Measurements from ENCODE around the gene CADM4.
"Not testable (repeated sequence)": the region's sequence is repeated elsewhere in the genome, so short reads cannot be mapped to it uniquely, and the experiment has no call there.

The CADM4 gene

DNA sequence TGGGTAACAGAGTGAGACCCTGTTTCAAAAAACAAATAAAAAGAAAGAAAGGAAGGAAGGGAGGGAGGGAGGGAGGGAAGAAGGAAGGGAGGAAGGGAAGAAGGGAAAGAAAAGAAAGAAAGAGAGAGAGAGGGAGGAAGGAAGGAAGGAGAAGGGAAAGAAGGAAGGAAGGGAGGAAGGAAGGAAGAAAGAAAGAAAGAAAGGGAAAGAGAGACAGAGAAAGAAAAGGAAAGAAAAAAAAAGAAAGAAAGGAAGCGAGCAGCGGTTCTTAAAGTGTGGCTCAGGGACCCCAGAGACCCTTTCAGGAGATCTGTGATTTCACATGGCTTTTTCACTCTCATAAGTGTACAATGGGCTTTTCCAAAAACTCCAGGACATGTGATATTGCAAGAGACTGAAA lies 9.9 kb upstream of the CADM4 start:
- Mint-ChIP-seq H3K36me3 (peaks cover 81% of the 10 kb centered on the region), H3K9me3 (no peaks in the 10 kb centered on the region), H3K4me3 (no peak overlapping the region), H3K27ac (no peak overlapping the region), H3K4me1 (no peaks in the 10 kb centered on the region)
- no peak for DNase-seq (ENCODE audit: low spot score in 2 of 2)
- no peak for ATAC-seq

DNA sequence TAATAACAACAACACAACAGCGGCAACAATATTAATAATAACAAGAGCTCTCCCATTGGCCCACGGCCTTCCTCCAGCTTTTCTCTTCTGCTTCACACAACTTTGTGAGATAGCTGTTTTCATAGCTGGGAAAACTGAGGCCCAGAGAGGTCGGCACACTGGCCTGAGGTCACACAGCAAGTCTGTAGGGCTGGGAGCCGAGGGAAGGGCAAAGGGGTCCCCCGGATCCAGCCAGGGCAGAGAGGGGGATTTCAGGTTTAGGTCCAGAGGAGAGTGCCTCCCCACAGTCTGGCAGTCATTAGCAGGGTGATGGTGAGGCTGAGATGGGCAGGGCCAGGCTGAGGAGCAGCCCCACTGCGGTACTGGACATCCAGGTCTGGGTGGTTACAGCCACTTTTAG lies 9.0 kb upstream of the CADM4 start:
- no peaks in the 10 kb centered on the region for H3K9me3 Mint-ChIP-seq
- H3K4me3 Mint-ChIP-seq, result no peak overlapping the region
- H3K4me1 Mint-ChIP-seq, result no peaks in the 10 kb centered on the region
- ATAC-seq, result no peak
- peak overlapping the region; percentile 23 for H3K27ac Mint-ChIP-seq
- DNase-seq (ENCODE audit: low spot score in 2 of 2), result no peak
- H3K36me3 Mint-ChIP-seq, result peaks cover 72% of the 10 kb centered on the region

DNA sequence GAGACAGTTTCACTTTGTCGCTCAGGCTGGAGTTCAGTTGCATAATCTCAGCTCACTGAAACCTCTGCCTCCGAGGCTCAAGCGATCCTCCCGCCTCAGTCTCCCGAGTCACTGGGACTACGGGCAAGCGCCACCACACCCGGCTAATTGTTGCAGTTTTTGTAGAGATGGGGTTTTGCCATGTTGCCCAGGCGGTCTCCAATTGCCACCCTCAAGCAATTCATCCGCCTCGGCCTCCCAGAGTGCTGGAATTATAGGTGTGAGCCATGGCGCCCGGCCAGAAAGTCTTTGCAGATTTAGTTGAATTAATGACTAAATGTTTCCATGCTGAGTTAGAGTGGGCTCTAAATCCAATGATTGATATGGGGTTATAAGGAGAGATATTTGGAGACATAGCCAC lies 4.5 kb upstream of the CADM4 start:
- DNase-seq (ENCODE audit: low spot score in 2 of 2), result no peak
- Mint-ChIP-seq H3K36me3 (peaks cover 30% of the 10 kb centered on the region), H3K4me1 (peaks cover 18% of the 10 kb centered on the region), H3K9me3 (no peaks in the 10 kb centered on the region), H3K4me3 (no peak overlapping the region), H3K27ac (no peak overlapping the region)
- no peak for ATAC-seq

DNA sequence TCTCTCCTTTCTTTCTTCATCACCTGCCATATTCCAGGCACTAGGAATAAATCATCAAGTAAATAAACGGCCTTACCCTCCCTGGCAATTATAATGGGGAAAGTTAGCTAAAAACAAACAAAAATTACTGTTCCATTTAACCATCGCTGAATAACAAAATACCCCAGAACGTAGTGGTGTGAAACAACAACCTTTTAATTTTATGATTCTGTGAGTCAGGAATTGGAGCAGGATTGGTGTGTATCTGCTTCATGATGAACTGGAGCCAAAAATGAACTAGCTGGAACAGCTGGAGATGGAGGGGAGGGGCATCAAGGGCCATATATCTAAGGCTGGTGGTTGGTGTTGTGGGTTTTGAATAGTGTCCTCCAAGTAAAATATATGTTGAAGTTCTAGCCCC lies 3.7 kb upstream of the CADM4 start:
- Mint-ChIP-seq H3K9me3 (no peaks in the 10 kb centered on the region), H3K4me3 (no peak overlapping the region), H3K4me1 (peaks cover 25% of the 10 kb centered on the region), H3K36me3 (peaks cover 24% of the 10 kb centered on the region), H3K27ac (no peak overlapping the region)
- no peak for DNase-seq (ENCODE audit: low spot score in 2 of 2)
- ATAC-seq, result no peak

DNA sequence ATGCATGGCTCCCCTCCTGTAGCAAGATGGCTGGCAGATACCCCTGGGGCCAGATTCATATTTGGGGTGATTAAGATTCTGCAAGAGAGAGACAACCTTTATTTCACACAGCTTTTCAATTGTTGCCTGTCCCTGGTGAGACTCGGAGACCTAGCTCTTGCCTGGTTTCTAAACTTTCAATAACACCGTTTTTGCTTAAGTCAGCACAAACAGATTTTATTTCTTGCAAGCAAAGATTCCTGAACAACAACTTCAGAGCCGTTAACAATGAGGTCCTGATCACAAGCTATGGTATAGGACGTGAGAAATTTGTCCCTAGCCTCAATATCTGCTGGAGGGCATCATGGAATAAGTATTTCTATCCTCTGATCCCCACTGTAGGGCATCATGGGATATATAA lies 2.9 kb upstream of the CADM4 start:
- Mint-ChIP-seq H3K36me3 (peaks cover 16% of the 10 kb centered on the region), H3K9me3 (no peaks in the 10 kb centered on the region), H3K27ac (no peak overlapping the region), H3K4me3 (no peak overlapping the region), H3K4me1 (peaks cover 25% of the 10 kb centered on the region)
- DNase-seq (ENCODE audit: low spot score in 2 of 2) (no peak), ATAC-seq (no peak)

DNA sequence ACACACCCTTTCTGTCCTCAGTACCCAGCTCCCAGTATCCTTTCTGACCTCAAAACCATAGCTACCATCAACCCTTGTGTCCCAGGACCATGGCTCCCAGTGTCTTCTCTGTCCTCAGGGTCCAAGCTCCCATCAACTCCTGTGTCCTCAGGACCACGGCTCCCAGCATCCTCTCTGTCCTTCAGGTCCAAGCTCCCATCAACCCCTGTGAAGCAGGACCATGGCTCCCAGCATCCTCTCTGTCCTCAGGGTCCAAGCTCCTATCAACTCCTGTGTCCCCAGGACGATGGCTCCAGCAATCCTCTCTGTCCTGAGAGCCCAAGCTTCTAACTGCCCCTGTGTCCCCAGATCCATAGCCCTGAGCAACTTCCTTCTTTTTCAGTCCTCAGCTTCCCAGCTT lies 1.7 kb upstream of the CADM4 start:
- DNase-seq (ENCODE audit: low spot score in 2 of 2) (no peak), ATAC-seq (no peak)
- Mint-ChIP-seq H3K4me3 (peak overlapping the region; percentile 65), H3K4me1 (peaks cover 25% of the 10 kb centered on the region), H3K9me3 (no peaks in the 10 kb centered on the region), H3K36me3 (peaks cover 4% of the 10 kb centered on the region), H3K27ac (peak overlapping the region; percentile 10)

DNA sequence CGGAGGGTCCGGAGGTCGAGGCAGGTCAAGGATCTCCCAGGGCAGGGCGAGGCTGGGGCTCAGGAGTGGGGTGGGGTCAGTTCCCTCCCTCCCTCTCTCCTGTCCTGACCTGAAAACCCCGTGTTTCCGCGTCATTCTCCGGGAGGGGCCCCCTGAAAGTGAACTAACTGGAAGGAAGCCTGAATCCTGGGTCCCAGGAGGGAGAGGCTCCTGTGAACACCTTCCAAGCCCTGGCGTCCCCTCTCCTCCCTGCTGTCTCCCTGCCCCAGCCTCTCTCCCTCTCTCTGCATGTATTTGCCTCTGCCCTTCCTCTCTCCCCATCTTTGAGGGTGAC lies 741 bp upstream of the CADM4 start:
- Mint-ChIP-seq H3K4me1 (peaks cover 26% of the 10 kb centered on the region), H3K9me3 (no peaks in the 10 kb centered on the region), H3K4me3 (peak overlapping the region; percentile 65), H3K36me3 (no peaks in the 10 kb centered on the region), H3K27ac (no peak overlapping the region)
- no peak for DNase-seq (ENCODE audit: low spot score in 2 of 2)
- ATAC-seq, result no peak

DNA sequence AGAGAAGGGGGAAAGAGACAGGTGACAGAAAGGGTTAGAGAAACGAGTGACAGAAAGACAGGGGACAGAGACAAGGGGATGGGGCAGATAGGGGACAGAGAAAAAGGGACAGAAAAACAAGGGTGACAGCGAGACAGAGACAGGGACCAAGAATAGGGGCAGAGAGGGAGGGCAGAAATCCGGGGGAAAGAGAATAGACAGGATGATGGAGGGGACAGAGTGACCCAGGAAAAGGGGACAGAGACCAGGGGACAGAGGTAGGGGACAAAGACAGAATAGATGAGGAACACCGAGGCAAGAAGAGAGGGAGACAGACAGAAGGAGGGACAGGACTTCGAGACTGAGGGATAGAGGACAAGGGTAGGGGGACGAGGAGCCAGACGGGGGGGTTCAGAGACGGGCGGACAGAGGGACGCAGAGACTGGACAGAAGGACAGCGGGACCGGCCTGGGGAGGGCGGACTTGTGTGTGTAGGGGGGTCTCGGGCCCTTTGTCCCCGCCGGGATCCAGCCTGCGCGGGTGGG lies 593 bp downstream of the CADM4 start:
- DNase-seq (ENCODE audit: low spot score in 2 of 2), result no peak

DNA sequence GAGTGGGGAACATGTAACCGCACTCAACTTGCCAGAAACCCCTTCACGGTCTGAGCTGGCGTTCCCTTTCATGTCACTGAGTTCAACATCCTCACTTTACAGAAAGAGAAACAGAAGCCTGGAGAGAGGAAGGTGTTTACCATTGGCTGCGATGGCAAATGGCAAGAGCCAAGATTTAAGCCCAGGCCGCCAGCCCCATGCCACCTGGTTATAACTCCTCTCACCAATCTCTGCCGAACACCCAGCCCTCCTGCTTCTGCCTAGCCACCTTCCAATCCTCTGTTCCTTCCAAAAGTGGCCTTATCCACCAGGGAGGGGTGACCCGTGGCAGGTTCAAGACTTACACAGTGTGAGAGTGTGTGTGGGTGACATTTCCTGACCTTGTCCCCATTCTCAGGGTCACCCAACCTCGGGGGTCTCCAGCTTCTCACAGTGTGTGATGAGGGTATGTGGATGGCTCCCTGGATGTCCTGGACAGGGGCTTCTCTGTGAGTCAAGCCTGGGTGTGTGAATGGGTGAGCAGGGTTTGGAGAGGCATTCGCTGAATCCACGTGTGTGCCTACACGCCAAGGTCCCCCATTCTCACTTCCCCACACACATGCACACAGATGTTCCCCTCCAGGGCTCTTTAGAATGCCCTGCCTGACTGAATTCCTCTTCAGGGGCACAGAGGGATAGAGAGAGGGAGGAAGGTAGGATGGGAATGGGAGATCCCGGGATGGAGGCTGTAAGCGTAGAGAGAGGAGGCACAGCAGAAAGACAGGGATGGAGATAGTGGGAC lies 1.2 kb downstream of the CADM4 start:
- Mint-ChIP-seq H3K4me1 (peaks cover 32% of the 10 kb centered on the region), H3K4me3 (peak overlapping the region; percentile 65), H3K9me3 (no peaks in the 10 kb centered on the region), H3K27ac (no peak overlapping the region), H3K36me3 (no peaks in the 10 kb centered on the region)
- ATAC-seq, result no peak
- DNase-seq (ENCODE audit: low spot score in 2 of 2), result no peak

More for the DNA sequence above, 593 bp downstream of the CADM4 start:
- H3K9me3 Mint-ChIP-seq, result no peaks in the 10 kb centered on the region
- no peaks in the 10 kb centered on the region for H3K36me3 Mint-ChIP-seq
- H3K4me1 Mint-ChIP-seq, result peaks cover 32% of the 10 kb centered on the region
- peak overlapping the region; percentile 65 for H3K4me3 Mint-ChIP-seq
- no peak for ATAC-seq
- H3K27ac Mint-ChIP-seq, result no peak overlapping the region

DNA sequence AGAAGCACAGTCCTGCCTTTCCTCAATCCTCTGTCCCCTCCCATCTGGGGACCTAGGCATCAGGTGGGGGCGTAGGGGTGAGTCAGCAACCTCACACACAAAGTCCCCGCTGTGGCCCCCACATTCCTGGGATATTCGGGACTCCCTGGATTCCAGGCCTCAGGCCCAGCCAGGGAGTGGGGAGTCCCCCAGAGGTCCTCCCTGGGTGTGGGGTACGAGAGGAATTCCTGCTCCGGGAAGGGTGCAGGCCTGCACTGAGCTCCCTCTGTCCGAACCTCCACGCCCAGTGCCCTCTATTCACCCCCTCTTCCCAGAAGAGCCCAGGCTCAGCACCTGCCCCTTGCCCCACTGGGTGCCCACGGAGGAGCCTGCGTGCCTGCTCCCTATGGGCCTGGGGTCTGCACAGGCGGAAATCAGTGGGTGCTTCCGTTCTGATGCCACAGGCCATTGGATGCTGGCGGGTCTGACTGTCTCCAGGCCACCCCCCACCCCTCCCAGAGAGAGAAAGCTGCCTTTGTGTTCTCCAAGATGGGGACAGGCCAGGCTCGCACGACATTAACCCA lies 3.4 kb downstream of the CADM4 start:
- ATAC-seq (no peak), DNase-seq (ENCODE audit: low spot score in 2 of 2) (no peak)
- peaks cover 28% of the 10 kb centered on the region for H3K4me1 Mint-ChIP-seq
- H3K9me3 Mint-ChIP-seq, result no peaks in the 10 kb centered on the region
- no peak overlapping the region for H3K27ac Mint-ChIP-seq
- no peaks in the 10 kb centered on the region for H3K36me3 Mint-ChIP-seq
- no peak overlapping the region for H3K4me3 Mint-ChIP-seq

DNA sequence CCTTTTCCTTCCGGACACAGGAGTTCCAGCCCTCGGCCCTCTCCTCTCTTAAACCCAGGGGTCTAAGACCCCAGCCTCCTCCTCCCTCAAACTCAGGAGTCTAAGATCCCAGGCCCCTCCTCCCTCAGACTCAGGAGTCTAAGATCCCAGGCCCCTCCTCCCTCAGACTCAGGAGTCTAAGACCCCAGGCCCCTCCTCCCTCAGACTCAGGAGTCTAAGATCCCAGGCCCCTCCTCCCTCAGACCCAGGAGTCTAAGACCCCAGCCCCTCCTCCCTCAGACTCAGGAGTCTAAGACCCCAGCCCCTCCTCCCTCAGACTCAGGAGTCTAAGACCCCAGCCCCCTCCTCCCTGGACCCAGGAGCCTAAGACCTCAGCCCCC lies 4.1 kb downstream of the CADM4 start:
- H3K9me3 Mint-ChIP-seq; DNase-seq (ENCODE audit: low spot score in 2 of 2); H3K4me3 Mint-ChIP-seq; H3K36me3 Mint-ChIP-seq; ATAC-seq: not testable (repeated sequence)
- H3K27ac Mint-ChIP-seq, result peak overlapping the region; percentile 48
- H3K4me1 Mint-ChIP-seq, result peaks cover 23% of the 10 kb centered on the region

DNA sequence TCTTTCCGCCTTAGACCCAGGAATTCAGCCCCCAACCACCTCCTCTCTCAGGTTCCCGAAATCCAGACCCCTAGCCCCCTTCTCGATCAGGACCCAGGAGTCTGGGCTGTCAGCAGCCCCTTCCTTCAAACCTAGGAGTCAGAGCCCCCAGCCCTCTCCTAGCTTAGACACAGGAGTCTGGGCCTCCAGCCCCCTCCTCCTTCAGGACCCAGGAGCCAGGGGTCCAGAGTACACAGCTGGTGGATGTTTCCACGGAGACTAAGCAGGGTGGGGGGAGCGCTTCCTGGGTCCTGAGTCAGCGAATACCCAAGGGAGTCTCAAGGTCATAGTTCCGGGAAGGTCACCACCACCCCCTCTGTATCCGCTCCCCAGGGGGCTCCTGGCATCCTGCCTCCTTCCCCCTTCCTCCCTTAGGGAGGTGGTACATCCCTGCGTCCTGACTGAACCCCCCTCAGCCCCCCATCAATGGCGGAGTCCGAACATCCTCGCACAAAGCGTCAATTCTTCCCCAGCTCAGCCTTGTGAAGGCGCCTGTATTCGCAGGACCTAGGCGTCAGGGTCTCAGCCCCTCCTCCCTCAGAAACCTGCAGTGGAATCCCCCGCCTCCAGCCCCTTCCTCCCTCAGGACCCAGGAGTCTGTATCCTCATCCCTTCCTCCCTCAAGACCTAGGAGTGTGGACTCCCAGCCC lies 4.6 kb downstream of the CADM4 start:
- DNase-seq (ENCODE audit: low spot score in 2 of 2) (no peak), ATAC-seq (no peak)
- Mint-ChIP-seq H3K4me3 (no peak overlapping the region), H3K9me3 (no peaks in the 10 kb centered on the region), H3K4me1 (peaks cover 18% of the 10 kb centered on the region), H3K36me3 (no peaks in the 10 kb centered on the region), H3K27ac (peak overlapping the region; percentile 48)

DNA sequence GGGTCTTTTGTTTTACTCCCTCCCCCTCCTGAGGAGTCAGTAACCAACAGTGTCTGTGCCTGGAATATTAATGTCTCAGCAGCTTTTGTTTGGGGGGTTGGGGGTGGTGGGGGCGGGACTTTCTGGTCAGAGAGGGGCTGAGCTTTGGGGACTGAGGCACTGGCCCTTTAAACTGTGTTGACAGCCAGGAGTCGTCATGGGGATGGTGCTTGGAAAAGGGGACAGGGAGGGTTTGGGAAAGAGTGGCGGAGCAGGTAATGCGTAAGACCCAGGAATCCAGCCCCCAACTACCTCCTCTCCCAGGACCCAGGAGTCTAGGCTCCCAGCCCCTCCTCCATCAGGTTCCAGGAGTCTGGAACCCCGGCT lies 5.2 kb downstream of the CADM4 start:
- no peaks in the 10 kb centered on the region for H3K36me3 Mint-ChIP-seq
- DNase-seq (ENCODE audit: low spot score in 2 of 2) (no peak), ATAC-seq (no peak)
- no peak overlapping the region for H3K27ac Mint-ChIP-seq
- no peak overlapping the region for H3K4me3 Mint-ChIP-seq
- peaks cover 17% of the 10 kb centered on the region for H3K4me1 Mint-ChIP-seq
- H3K9me3 Mint-ChIP-seq, result no peaks in the 10 kb centered on the region

DNA sequence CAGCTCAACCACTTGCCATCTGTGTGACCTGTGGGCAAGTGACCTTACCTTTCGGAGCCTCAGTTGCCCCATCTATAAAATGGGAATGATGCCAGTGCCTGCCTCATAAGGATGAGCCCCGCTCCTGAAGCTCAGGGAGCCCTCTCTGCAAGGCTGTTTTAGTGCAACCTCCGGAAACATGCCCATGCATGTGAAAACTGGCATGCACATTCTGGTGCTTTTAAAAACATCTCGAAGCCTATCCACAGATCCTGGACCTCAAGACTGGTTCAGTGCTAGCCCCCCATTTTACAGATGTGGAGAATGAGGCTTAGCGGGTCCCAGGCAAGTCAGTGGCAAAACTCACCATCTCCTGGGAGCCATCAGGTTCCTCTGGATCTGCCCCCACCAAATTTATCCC lies 5.6 kb downstream of the CADM4 start:
- no peak for ATAC-seq
- Mint-ChIP-seq H3K27ac (no peak overlapping the region), H3K4me1 (peaks cover 13% of the 10 kb centered on the region)

DNA sequence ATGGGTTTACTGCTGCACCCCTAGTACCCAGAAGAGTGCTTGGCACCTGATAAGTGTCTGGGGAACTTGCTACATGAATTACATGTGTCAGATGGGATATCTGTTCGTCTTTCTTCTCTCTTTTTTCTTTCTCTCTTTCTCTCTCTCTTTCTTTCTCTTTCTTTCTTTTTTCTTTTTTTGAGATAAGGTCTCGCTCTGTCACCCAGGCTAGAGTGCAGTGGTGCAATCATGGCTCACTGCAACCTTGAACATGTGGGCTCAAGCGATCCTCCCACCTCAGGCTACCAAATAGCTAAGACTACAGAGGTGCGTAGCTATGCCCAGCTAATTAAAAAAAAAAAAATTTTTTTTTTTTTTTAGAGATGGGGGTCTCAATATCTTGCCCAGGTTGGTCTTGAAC lies 6.1 kb downstream of the CADM4 start:
- no peaks in the 10 kb centered on the region for H3K36me3 Mint-ChIP-seq
- peaks cover 8% of the 10 kb centered on the region for H3K4me1 Mint-ChIP-seq
- ATAC-seq (no peak), DNase-seq (ENCODE audit: low spot score in 2 of 2) (no peak)
- no peak overlapping the region for H3K4me3 Mint-ChIP-seq
- H3K9me3 Mint-ChIP-seq, result no peaks in the 10 kb centered on the region
- H3K27ac Mint-ChIP-seq, result no peak overlapping the region

More for the DNA sequence above, 5.6 kb downstream of the CADM4 start:
- Mint-ChIP-seq H3K36me3 (no peaks in the 10 kb centered on the region), H3K9me3 (no peaks in the 10 kb centered on the region), H3K4me3 (no peak overlapping the region)
- no peak for DNase-seq (ENCODE audit: low spot score in 2 of 2)

DNA sequence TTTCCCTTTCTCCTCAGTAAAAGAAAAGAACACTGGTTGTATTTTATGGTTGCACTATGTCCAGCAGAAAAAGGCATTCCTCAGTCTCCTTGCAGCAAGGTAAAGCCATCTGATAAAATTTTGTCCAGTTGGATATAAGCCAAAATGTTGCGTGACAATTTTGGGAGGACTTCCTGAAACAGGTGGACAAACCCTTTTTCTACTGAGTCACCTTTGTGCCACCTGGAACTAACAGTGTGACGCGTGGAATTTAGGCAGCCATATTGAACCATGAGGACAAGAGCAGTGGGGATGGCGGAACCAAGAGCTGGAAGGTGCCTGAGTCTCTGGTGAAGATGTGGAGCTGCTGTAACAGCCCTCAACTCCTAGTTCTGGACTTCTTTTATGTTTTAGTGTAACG lies 8.2 kb downstream of the CADM4 start:
- no peak overlapping the region for H3K4me3 Mint-ChIP-seq
- no peak overlapping the region for H3K27ac Mint-ChIP-seq
- H3K36me3 Mint-ChIP-seq, result no peaks in the 10 kb centered on the region
- no peaks in the 10 kb centered on the region for H3K9me3 Mint-ChIP-seq
- H3K4me1 Mint-ChIP-seq, result peaks cover 11% of the 10 kb centered on the region
- no peak for ATAC-seq
- no peak for DNase-seq (ENCODE audit: low spot score in 2 of 2)

Measured in stimulated activated effector memory CD8-positive, alpha-beta T cell treated with anti-CD3 and anti-CD28 coated beads, Interleukin-12 subunit alpha, Interleukin-12 subunit beta, amount 100 ng/mL, for 72 hours (primary cell).